ENCODE measurements around the gene PITPNM3.

DNA sequence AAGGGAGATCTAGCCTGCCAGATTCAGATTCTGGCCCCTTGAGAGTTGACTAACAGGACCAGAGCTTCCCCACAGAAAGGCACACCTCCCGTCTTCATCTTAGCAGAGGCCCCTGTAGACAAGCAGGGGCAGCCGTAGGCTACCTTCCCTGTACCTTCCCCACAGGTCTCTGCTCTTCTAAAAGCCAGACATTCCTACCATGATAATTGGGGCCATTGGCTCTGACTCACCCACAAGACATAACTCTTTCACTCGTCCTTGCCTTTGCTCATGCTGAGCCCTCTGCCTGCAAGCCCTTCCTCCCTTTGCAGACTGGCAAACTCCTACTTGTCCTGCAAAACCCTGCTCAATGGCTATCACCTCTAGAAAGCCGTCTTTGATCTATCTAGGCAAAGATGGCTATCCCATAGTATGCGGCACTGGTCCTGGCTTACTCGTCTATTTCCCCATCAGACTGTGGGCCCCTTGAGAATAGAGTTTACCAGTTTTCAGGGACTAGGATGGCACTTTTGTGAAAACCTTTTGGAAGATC is 68.3 kb downstream of the PITPNM3 start:
- TF ChIP-seq, protein P1, sequence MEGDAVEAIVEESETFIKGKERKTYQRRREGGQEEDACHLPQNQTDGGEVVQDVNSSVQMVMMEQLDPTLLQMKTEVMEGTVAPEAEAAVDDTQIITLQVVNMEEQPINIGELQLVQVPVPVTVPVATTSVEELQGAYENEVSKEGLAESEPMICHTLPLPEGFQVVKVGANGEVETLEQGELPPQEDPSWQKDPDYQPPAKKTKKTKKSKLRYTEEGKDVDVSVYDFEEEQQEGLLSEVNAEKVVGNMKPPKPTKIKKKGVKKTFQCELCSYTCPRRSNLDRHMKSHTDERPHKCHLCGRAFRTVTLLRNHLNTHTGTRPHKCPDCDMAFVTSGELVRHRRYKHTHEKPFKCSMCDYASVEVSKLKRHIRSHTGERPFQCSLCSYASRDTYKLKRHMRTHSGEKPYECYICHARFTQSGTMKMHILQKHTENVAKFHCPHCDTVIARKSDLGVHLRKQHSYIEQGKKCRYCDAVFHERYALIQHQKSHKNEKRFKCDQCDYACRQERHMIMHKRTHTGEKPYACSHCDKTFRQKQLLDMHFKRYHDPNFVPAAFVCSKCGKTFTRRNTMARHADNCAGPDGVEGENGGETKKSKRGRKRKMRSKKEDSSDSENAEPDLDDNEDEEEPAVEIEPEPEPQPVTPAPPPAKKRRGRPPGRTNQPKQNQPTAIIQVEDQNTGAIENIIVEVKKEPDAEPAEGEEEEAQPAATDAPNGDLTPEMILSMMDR (IDR thresholded peaks at IDR 0.05), result no peak
- no peak for TF ChIP-seq POLR2A (IDR thresholded peaks at IDR 0.05)

All from adrenal gland (tissue), 5 donors.